Vagina (tissue), 2 donors: ENCODE measurements around the gene ITPR1.

Experiments used
- POLR2A ChIP-seq, 2 donors: fragments of 450-650 bp; IDR thresholded peaks; one replicate each; pipeline ENCODE4 v1.6.1; 2017; ENCODE audit warnings: antibody characterized with exemption in 2 of 2, mild to moderate bottlenecking in 2 of 2, moderate library complexity in 2 of 2
- TF ChIP-seq, protein P1 (sequence below), 3 experiments: fragments of 450-650 bp in 2 of 3; fragments of 200-600 bp in 1 of 3; sonication (generic) in 1 of 3; IDR thresholded peaks; one replicate each; pipeline ENCODE4 v1.5.1; 2017 to 2019; ENCODE audit warnings: antibody characterized with exemption in 3 of 3, mild to moderate bottlenecking in 2 of 3, moderate library complexity in 2 of 3

DNA sequence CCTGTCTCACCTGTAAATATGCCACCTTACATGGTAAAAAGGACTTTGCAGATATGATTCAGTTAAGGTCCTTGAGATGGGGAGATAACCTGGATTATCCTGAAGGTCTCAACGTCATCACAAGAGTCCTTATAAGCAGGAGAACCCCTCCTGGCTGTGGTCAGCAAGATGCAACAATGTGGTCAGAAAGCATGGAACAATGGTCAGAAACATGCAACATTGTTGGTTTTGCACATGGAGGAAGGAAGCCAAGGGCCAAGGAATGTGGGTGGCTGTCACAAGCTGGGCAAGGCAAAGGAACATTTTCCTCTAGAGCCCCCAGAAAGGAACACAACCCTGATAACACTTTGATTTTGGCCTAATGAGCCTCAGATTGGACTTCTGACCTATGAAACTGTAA lies 16.7 kb upstream of the ITPR1 start:
- TF ChIP-seq, protein P1, sequence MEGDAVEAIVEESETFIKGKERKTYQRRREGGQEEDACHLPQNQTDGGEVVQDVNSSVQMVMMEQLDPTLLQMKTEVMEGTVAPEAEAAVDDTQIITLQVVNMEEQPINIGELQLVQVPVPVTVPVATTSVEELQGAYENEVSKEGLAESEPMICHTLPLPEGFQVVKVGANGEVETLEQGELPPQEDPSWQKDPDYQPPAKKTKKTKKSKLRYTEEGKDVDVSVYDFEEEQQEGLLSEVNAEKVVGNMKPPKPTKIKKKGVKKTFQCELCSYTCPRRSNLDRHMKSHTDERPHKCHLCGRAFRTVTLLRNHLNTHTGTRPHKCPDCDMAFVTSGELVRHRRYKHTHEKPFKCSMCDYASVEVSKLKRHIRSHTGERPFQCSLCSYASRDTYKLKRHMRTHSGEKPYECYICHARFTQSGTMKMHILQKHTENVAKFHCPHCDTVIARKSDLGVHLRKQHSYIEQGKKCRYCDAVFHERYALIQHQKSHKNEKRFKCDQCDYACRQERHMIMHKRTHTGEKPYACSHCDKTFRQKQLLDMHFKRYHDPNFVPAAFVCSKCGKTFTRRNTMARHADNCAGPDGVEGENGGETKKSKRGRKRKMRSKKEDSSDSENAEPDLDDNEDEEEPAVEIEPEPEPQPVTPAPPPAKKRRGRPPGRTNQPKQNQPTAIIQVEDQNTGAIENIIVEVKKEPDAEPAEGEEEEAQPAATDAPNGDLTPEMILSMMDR (IDR thresholded peaks at IDR 0.05), result no peak
- TF ChIP-seq POLR2A (IDR thresholded peaks at IDR 0.05), result no peak
